MM.1S (cell line): ENCODE results near the gene ACER3.

Source experiments
- DNase-seq: peaks from one replicate; pipeline ENCODE4 v3.0.0-alpha.2; 2015
- H2AFZ ChIP-seq: fragments of 300-600 bp; sonication (generic); 2 replicates; pipeline ENCODE4 v1.6.0; 2016; ENCODE audit warnings: antibody characterized with exemption, low read length
- H3F3A ChIP-seq: fragments of 300-600 bp; sonication (generic); 2 replicates; pipeline ENCODE4 v1.6.1; 2016; ENCODE audit warnings: mild to moderate bottlenecking, antibody characterized with exemption, low read length, moderate library complexity, mixed read lengths; ENCODE audit not compliant: insufficient read depth
- H3K27ac ChIP-seq: fragments of 300-600 bp; sonication (generic); 2 replicates; pipeline ENCODE4 v1.5.1; 2016; ENCODE audit warnings: mild to moderate bottlenecking, low read length
- H3K27me3 ChIP-seq: fragments of 300-600 bp; sonication (generic); replicated peaks from 2 replicates; pipeline ENCODE4 v1.6.0; 2016; ENCODE audit warnings: low read length; ENCODE audit not compliant: insufficient read depth
- H3K36me3 ChIP-seq: fragments of 300-600 bp; sonication (generic); replicated peaks from 2 replicates; pipeline ENCODE4 v1.6.1; 2016; ENCODE audit warnings: mild to moderate bottlenecking, low read length, mixed read lengths; ENCODE audit not compliant: insufficient read depth
- H3K4me1 ChIP-seq: fragments of 300-600 bp; sonication (generic); 2 replicates; pipeline ENCODE4 v1.6.1; 2016; ENCODE audit warnings: low read length, mixed read lengths
- H3K4me2 ChIP-seq: fragments of 300-600 bp; sonication (generic); 2 replicates; pipeline ENCODE4 v1.6.0; 2016; ENCODE audit warnings: low read depth, low read length
- H3K4me3 ChIP-seq: fragments of 300-600 bp; sonication (generic); 2 replicates; pipeline ENCODE4 v1.5.1; 2016; ENCODE audit warnings: low read length, mixed read lengths
- H3K79me2 ChIP-seq: fragments of 300-600 bp; sonication (generic); 2 replicates; pipeline ENCODE4 v1.6.1; 2016; ENCODE audit warnings: mixed run types, low read length, mixed read lengths
- H3K9ac ChIP-seq: fragments of 300-600 bp; sonication (generic); 2 replicates; pipeline ENCODE4 v1.6.1; 2016; ENCODE audit warnings: low read length, mixed read lengths
- H3K9me2 ChIP-seq: fragments of 300-600 bp; sonication (generic); replicated peaks from 2 replicates; pipeline ENCODE4 v1.6.1; 2016; ENCODE audit warnings: mild to moderate bottlenecking, low read length, mixed read lengths; ENCODE audit not compliant: insufficient read depth
- H3K9me3 ChIP-seq: fragments of 300-600 bp; sonication (generic); replicated peaks from 2 replicates; pipeline ENCODE4 v1.6.1; 2016; ENCODE audit warnings: mild to moderate bottlenecking, low read length, mixed read lengths; ENCODE audit not compliant: insufficient read depth
- H4K20me1 ChIP-seq: fragments of 300-600 bp; sonication (generic); 2 replicates; pipeline ENCODE4 v1.6.1; 2016; ENCODE audit warnings: mild to moderate bottlenecking, low read length, moderate library complexity, mixed read lengths; ENCODE audit not compliant: insufficient read depth
- CTCF ChIP-seq: fragments of 300-600 bp; sonication (generic); IDR thresholded peaks from 2 replicates; pipeline ENCODE4 v1.5.1; 2016; ENCODE audit warnings: antibody characterized with exemption, low read length, mixed read lengths
- EZH2 ChIP-seq: fragments of 300-600 bp; sonication (generic); optimal IDR thresholded peaks from 2 replicates; pipeline ENCODE3; 2017; ENCODE audit warnings: low read depth, mild to moderate bottlenecking, antibody characterized with exemption, low read length, mixed read lengths
- EZH2phosphoT487 ChIP-seq: fragments of 300-600 bp; sonication (generic); IDR thresholded peaks from 2 replicates; pipeline ENCODE4 v1.6.1; 2018; ENCODE audit warnings: antibody characterized with exemption, low read length

The ACER3 gene

GRCh38 chr11:77069969-77070582 lies 209.4 kb downstream of the ACER3 start:
- H3K4me3 ChIP-seq = no peak overlapping the region
- H3K79me2 ChIP-seq = no peaks in the 10 kb centered on the region
- H3K27me3 ChIP-seq = peaks cover 10% of the 10 kb centered on the region; the same call in 1 of the 2 replicates
- no peak for TF ChIP-seq EZH2phosphoT487
- TF ChIP-seq EZH2 = no peak
- no peak for TF ChIP-seq CTCF
- no peaks in the 10 kb centered on the region for H3K36me3 ChIP-seq
- H3K27ac ChIP-seq = no peak overlapping the region
- H3K4me2 ChIP-seq = no peak overlapping the region
- H3K9me3 ChIP-seq = no peaks in the 10 kb centered on the region
- no peaks in the 10 kb centered on the region for H3F3A ChIP-seq
- no peaks in the 10 kb centered on the region for H3K9me2 ChIP-seq
- no peak overlapping the region for H3K9ac ChIP-seq
- H4K20me1 ChIP-seq = no peaks in the 10 kb centered on the region
- no peaks in the 10 kb centered on the region for H3K4me1 ChIP-seq
- H2AFZ ChIP-seq = no peak overlapping the region
- DNase-seq = no peak

GRCh38 chr11:77071077-77071476 lies 210.4 kb downstream of the ACER3 start:
- Histone ChIP-seq H3K9me3 (no peaks in the 10 kb centered on the region), H3K4me1 (no peaks in the 10 kb centered on the region), H4K20me1 (no peaks in the 10 kb centered on the region), H3K27me3 (peaks cover 10% of the 10 kb centered on the region; the same call in 1 of the 2 replicates), H3K27ac (no peak overlapping the region), H3F3A (no peaks in the 10 kb centered on the region), H3K36me3 (no peaks in the 10 kb centered on the region), H3K79me2 (no peaks in the 10 kb centered on the region), H2AFZ (no peak overlapping the region), H3K9me2 (no peaks in the 10 kb centered on the region), H3K4me2 (no peak overlapping the region), H3K4me3 (no peak overlapping the region), H3K9ac (no peak overlapping the region)
- TF ChIP-seq EZH2phosphoT487 = no peak
- TF ChIP-seq CTCF = no peak
- no peak for TF ChIP-seq EZH2
- no peak for DNase-seq

- H3K4me1 ChIP-seq = no peaks in the 10 kb centered on the region
- DNase-seq = no peak
- H3K9ac ChIP-seq = no peak overlapping the region
- no peaks in the 10 kb centered on the region for H3K79me2 ChIP-seq
- H3K9me3 ChIP-seq = no peaks in the 10 kb centered on the region
- no peaks in the 10 kb centered on the region for H3K9me2 ChIP-seq
- no peaks in the 10 kb centered on the region for H4K20me1 ChIP-seq
- no peak overlapping the region for H3K27ac ChIP-seq
- no peaks in the 10 kb centered on the region for H3F3A ChIP-seq
- no peak overlapping the region for H2AFZ ChIP-seq
- H3K4me2 ChIP-seq = no peak overlapping the region
- TF ChIP-seq EZH2phosphoT487 = no peak
- H3K27me3 ChIP-seq = peaks cover 10% of the 10 kb centered on the region; the same call in 1 of the 2 replicates
- H3K4me3 ChIP-seq = no peak overlapping the region
- H3K36me3 ChIP-seq = no peaks in the 10 kb centered on the region
Measured at GRCh38 chr11:77071671-77072605, 211.2 kb downstream of the ACER3 start.
